ENCODE results near the gene CDCA8. TPM values are rescaled to one million over a fixed set of nuclear protein-coding genes. Genes with fewer than 3 reads are reported as not detected.

The CDCA8 gene
- total and polyA plus RNA-seq, 11 donors, result 0.12 to 5.0 (median 0.40) TPM; not detected in 1

DNA sequence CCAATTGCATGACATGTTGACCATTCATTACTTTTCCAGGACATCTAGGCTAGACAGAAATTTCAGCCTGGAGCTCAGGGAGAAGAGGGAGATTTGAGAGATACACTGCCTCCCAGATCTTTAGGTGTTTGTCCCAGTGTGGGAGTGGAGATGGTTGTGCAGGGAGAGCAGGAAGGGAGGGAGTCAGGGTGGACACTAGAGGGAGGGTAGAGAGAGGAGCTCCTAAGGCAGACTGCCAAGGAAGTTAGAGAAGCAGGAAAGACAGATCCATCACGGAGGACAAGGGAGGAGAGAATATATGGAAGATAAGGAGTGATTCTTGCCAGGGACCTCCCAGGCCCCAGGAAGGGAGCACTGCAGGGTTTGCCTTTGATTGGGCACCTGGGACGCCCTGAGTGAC is 8.7 kb downstream of the CDCA8 start:
- Histone ChIP-seq H3K27ac (no peak overlapping the region), H3K36me3 (peaks cover 0 to 43% (median 0%) of the 10 kb centered on the region in 9 donors), H3K27me3 (no peaks in the 10 kb centered on the region), H3K4me3 (no peak overlapping the region), H3K4me1 (no peaks in the 10 kb centered on the region), H3K9me3 (no peaks in the 10 kb centered on the region)
- ATAC-seq, result no peak
- TF ChIP-seq POLR2A (IDR thresholded peaks at IDR 0.05) (no peak), CTCF (IDR thresholded peaks at IDR 0.05) (no peak)
- intact Hi-C loops (cut with DNase I), result no loop called here
- 52 to 64% (median 59%) methylated on average over 2 of the region's 2 CpGs for WGBS, 4 donors
- DNase-seq, result no peak

GRCh38 chr1:37703061-37703460 is 10.7 kb downstream of the CDCA8 start:
- Histone ChIP-seq H3K36me3 (peaks cover 0 to 54% (median 0%) of the 10 kb centered on the region in 9 donors), H3K27me3 (no peaks in the 10 kb centered on the region), H3K4me1 (no peaks in the 10 kb centered on the region), H3K9me3 (no peaks in the 10 kb centered on the region), H3K27ac (no peak overlapping the region), H3K4me3 (no peak overlapping the region)
- WGBS, 4 donors, result 96 to 98% (median 96%) methylated on average over 14 of the region's 14 CpGs
- ATAC-seq (no peak), DNase-seq (no peak)
- intact Hi-C loops (cut with DNase I), result no loop called here
- no peak for TF ChIP-seq CTCF (IDR thresholded peaks at IDR 0.05)
- TF ChIP-seq POLR2A (IDR thresholded peaks at IDR 0.05), result no peak

DNA sequence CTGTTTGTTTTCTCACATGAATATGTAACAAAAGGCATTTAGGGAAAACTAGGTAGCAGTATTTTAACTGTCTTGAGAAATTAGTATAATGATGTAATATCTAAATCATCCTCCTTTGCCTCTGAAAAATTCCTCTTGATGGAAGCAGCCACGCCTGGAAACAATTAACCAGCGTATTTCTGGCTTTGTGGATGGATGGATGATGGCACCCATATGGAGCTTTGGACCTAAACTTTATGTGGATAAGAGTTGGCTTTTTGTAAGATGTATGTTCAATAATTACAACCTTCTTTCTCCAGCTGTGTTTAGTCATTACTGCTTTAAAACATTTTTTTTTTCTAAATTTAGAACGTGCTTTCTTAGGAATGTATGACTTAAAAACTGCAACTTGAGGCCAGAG is 12.7 kb downstream of the CDCA8 start:
- ATAC-seq (no peak), DNase-seq (no peak)
- H3K27ac ChIP-seq, result no peak overlapping the region
- TF ChIP-seq POLR2A (IDR thresholded peaks at IDR 0.05), result no peak
- TF ChIP-seq CTCF (IDR thresholded peaks at IDR 0.05), result no peak
- H3K36me3 ChIP-seq, result peaks cover 0 to 58% (median 0%) of the 10 kb centered on the region in 9 donors
- intact Hi-C loops (cut with DNase I), result no loop called here
- no peaks in the 10 kb centered on the region for H3K27me3 ChIP-seq
- no peak overlapping the region for H3K4me3 ChIP-seq
- no peaks in the 10 kb centered on the region for H3K4me1 ChIP-seq
- WGBS, 4 donors, result 73 to 81% (median 78%) methylated on average over 3 of the region's 3 CpGs
- no peaks in the 10 kb centered on the region for H3K9me3 ChIP-seq

GRCh38 chr1:37705399-37705798 is 13.1 kb downstream of the CDCA8 start:
- peaks cover 0 to 57% (median 0%) of the 10 kb centered on the region in 9 donors for H3K36me3 ChIP-seq
- ATAC-seq, result no peak
- no peaks in the 10 kb centered on the region for H3K4me1 ChIP-seq
- DNase-seq, result no peak
- no peak for TF ChIP-seq POLR2A (IDR thresholded peaks at IDR 0.05)
- TF ChIP-seq CTCF (IDR thresholded peaks at IDR 0.05), result no peak
- no peaks in the 10 kb centered on the region for H3K9me3 ChIP-seq
- 80 to 92% (median 88%) methylated on average over 8 of the region's 8 CpGs for WGBS, 4 donors
- intact Hi-C loops (cut with DNase I), result no loop called here
- no peaks in the 10 kb centered on the region for H3K27me3 ChIP-seq
- H3K4me3 ChIP-seq, result no peak overlapping the region
- no peak overlapping the region for H3K27ac ChIP-seq
